ENCODE measurements around the gene USP36. TPM values are rescaled to one million over a fixed set of nuclear protein-coding genes. Genes with fewer than 3 reads are reported as not detected.

USP36 gene
- total and polyA plus RNA-seq, 9 of the 15 experiments (the other 6 are each of a cell fraction or from before 2014, with no cell fraction given): 6.4 to 72.8 (median 22.5) TPM

DNA sequence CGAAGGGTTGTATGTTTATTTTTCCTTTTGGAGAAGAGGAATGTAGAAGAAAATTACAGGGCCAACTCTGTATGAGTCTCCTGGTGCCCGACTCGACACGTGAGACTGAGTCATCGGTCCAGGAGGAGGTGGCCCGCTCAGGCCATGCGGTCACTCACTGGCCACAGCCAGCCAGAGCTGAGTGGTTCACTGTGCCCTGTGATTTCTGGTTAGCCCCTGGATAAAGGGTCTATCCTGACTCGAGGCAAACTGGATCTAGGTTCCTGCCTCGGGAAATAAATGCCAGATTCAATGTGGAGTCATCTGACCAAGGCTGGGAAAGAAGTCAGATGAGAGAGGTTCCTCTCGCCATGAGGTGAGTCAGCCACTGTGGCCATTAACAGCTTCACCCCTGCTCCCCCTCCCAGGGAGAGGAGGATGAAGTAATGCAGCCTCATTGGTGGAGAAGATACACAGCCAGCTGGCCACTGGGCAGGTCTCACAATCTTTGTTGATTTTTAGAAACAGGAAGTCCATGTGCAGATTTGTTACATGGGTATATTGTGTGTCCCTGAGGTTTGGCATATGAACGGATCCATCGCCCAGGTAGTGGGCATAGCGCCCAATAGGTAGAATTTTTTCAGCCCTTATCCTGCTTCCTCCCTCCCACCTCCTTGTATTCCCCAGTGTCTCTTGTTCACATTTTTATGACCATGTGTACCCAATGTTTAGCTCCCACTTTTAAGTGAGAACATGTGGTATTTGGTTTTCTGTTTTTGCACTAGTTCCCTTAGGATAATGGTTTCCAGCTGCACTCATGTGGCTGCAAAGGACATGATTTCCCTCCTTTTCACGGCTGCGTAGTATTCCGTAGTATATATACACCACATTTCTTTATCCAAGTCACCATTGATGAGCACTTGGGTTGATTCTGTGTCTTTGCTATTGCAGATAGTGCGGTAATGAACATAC lies 21.7 kb upstream of the USP36 start (continued):
- TF ChIP-seq, protein P1, sequence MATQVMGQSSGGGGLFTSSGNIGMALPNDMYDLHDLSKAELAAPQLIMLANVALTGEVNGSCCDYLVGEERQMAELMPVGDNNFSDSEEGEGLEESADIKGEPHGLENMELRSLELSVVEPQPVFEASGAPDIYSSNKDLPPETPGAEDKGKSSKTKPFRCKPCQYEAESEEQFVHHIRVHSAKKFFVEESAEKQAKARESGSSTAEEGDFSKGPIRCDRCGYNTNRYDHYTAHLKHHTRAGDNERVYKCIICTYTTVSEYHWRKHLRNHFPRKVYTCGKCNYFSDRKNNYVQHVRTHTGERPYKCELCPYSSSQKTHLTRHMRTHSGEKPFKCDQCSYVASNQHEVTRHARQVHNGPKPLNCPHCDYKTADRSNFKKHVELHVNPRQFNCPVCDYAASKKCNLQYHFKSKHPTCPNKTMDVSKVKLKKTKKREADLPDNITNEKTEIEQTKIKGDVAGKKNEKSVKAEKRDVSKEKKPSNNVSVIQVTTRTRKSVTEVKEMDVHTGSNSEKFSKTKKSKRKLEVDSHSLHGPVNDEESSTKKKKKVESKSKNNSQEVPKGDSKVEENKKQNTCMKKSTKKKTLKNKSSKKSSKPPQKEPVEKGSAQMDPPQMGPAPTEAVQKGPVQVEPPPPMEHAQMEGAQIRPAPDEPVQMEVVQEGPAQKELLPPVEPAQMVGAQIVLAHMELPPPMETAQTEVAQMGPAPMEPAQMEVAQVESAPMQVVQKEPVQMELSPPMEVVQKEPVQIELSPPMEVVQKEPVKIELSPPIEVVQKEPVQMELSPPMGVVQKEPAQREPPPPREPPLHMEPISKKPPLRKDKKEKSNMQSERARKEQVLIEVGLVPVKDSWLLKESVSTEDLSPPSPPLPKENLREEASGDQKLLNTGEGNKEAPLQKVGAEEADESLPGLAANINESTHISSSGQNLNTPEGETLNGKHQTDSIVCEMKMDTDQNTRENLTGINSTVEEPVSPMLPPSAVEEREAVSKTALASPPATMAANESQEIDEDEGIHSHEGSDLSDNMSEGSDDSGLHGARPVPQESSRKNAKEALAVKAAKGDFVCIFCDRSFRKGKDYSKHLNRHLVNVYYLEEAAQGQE (IDR thresholded peaks at IDR 0.05; ENCODE audit: borderline replicate concordance): peak; percentile 61
- TF ChIP-seq, protein P1 (CRISPR knock-in tag; IDR thresholded peaks at IDR 0.05; ENCODE audit: low read depth): no peak
- TF ChIP-seq MTA3 (IDR thresholded peaks at IDR 0.05; ENCODE audit: borderline replicate concordance): 0 out of 2 replicates have a peak, but pooled peaks have one; percentile 51
- peak; percentile 100 for TF ChIP-seq FOSL1 (tag; conservative IDR thresholded peaks at IDR 0.05)
- 0 out of 2 replicates have a peak, but pooled peaks have one; percentile 7 for TF ChIP-seq SMAD3 (CRISPR knock-in tag; conservative IDR thresholded peaks at IDR 0.05)
- no peak for TF ChIP-seq ZNF184 (CRISPR knock-in tag; IDR thresholded peaks at IDR 0.05)
- TF ChIP-seq NCOA6 (IDR thresholded peaks at IDR 0.05): no peak
- TF ChIP-seq, protein P2, sequence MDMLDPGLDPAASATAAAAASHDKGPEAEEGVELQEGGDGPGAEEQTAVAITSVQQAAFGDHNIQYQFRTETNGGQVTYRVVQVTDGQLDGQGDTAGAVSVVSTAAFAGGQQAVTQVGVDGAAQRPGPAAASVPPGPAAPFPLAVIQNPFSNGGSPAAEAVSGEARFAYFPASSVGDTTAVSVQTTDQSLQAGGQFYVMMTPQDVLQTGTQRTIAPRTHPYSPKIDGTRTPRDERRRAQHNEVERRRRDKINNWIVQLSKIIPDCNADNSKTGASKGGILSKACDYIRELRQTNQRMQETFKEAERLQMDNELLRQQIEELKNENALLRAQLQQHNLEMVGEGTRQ (CRISPR knock-in tag; IDR thresholded peaks at IDR 0.05): 0 out of 2 replicates have a peak, but pooled peaks have one; percentile 38
- TF ChIP-seq, protein P3, sequence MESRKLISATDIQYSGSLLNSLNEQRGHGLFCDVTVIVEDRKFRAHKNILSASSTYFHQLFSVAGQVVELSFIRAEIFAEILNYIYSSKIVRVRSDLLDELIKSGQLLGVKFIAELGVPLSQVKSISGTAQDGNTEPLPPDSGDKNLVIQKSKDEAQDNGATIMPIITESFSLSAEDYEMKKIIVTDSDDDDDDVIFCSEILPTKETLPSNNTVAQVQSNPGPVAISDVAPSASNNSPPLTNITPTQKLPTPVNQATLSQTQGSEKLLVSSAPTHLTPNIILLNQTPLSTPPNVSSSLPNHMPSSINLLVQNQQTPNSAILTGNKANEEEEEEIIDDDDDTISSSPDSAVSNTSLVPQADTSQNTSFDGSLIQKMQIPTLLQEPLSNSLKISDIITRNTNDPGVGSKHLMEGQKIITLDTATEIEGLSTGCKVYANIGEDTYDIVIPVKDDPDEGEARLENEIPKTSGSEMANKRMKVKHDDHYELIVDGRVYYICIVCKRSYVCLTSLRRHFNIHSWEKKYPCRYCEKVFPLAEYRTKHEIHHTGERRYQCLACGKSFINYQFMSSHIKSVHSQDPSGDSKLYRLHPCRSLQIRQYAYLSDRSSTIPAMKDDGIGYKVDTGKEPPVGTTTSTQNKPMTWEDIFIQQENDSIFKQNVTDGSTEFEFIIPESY (CRISPR knock-in tag; IDR thresholded peaks at IDR 0.05): peak; percentile 18; the same call in 1 of the 2 replicates
- TF ChIP-seq, protein P4, sequence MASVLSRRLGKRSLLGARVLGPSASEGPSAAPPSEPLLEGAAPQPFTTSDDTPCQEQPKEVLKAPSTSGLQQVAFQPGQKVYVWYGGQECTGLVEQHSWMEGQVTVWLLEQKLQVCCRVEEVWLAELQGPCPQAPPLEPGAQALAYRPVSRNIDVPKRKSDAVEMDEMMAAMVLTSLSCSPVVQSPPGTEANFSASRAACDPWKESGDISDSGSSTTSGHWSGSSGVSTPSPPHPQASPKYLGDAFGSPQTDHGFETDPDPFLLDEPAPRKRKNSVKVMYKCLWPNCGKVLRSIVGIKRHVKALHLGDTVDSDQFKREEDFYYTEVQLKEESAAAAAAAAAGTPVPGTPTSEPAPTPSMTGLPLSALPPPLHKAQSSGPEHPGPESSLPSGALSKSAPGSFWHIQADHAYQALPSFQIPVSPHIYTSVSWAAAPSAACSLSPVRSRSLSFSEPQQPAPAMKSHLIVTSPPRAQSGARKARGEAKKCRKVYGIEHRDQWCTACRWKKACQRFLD (CRISPR knock-in tag; IDR thresholded peaks at IDR 0.05): peak; percentile 95; the same call in 1 of the 2 replicates
- peak; percentile 56 for TF ChIP-seq FOS (IDR thresholded peaks at IDR 0.05; ENCODE audit: extremely low read depth, insufficient read length)
- TF ChIP-seq ETV1 (tag; conservative IDR thresholded peaks at IDR 0.05; ENCODE audit: low read depth): 0 out of 2 replicates have a peak, but pooled peaks have one; percentile 17

Measured in K562 (cell line).